K562 (cell line): Measurements from ENCODE around the gene G2E3. TPM values are rescaled to one million over a fixed set of nuclear protein-coding genes. Genes with fewer than 3 reads are reported as not detected.

Source experiments
- BCLAF1 ChIP-seq, 2 experiments: fragments of 450-650 bp in 1 of 2; IDR thresholded peaks; 2 replicates each; pipeline ENCODE4 v1.6.1; 2011 to 2017; ENCODE audit warnings: low read depth in 2 of 2, antibody characterized with exemption in 1 of 2, borderline replicate concordance in 1 of 2, low read length in 1 of 2, mild to moderate bottlenecking in 1 of 2, mixed read lengths in 1 of 2; ENCODE audit not compliant: control insufficient read depth in 1 of 2
- CBFA2T3 ChIP-seq: fragments of 450-650 bp; IDR thresholded peaks from 2 replicates; pipeline ENCODE4 v1.6.1; 2017
- GATAD2B ChIP-seq: fragments of 450-650 bp; IDR thresholded peaks from 2 replicates; pipeline ENCODE4 v1.6.1; 2017; ENCODE audit warnings: mild to moderate bottlenecking, borderline replicate concordance
- KHSRP ChIP-seq: fragments of 450-650 bp; IDR thresholded peaks from 2 replicates; pipeline ENCODE4 v1.6.1; 2017
- THRB ChIP-seq: fragments of 450-650 bp; formaldehyde crosslinking; conservative IDR thresholded peaks from 2 replicates; pipeline ENCODE4 v1.4.0; 2022; ENCODE audit warnings: mild to moderate bottlenecking, missing genetic modification characterization
- ZNF184 ChIP-seq: sonication (generic); formaldehyde crosslinking; IDR thresholded peaks from 2 replicates; pipeline ENCODE4 v1.5.0; 2020; ENCODE audit warnings: missing genetic modification reagents
- ZSCAN32 ChIP-seq: fragments of 450-650 bp; formaldehyde crosslinking; IDR thresholded peaks from 2 replicates; pipeline ENCODE4 v1.4.0; 2020; ENCODE audit warnings: mild to moderate bottlenecking, moderate library complexity
- ZZZ3 ChIP-seq: fragments of 450-650 bp; IDR thresholded peaks from 2 replicates; pipeline ENCODE4 v1.6.1; 2016; ENCODE audit warnings: antibody characterized with exemption, mild to moderate bottlenecking, moderate library complexity
- polyA plus RNA-seq, 8 experiments: library from polyadenylated mRNA; depleted of rRNA in 4 of 8; stranded (reverse) in 5 of 8; unstranded in 3 of 8; fragments of >200 nt; fragmentation: Nextera tagmentation in 2 of 8; fragmentation: Illumina TruSeq in 1 of 8; extraction: Ambion mirVana in 2 of 8; extraction: Trizol in 1 of 8; gene quantifications; 2 replicates each; pipeline versions ENCODE4 v1.2.1 to v1.2.3, GENCODE V29; 2011 to 2014; ENCODE audit warnings: inconsistent platforms in 1 of 8, missing spikeins in 1 of 8
- total RNA-seq, 7 experiments: library from RNA; depleted of rRNA in 6 of 7; stranded (reverse); fragments of >200 nt in 6 of 7; fragmentation: Illumina TruSeq in 2 of 7; extraction: Trizol in 2 of 7; gene quantifications; 2 replicates each; pipeline versions ENCODE4 v1.2.1 to v1.2.3, GENCODE V29; 2011 to 2021; ENCODE audit warnings: low replicate concordance in 1 of 7

Gene G2E3
- total and polyA plus RNA-seq, 9 of the 15 experiments (the other 6 are each of a cell fraction or from before 2014, with no cell fraction given) = 9.8 to 53.5 (median 24.7) TPM

GRCh38 chr14:30651937-30652336 lies 93.0 kb downstream of the G2E3 start (continued):
- TF ChIP-seq GATAD2B (no peak), THRB (CRISPR knock-in tag) (no peak), ZZZ3 (no peak), CBFA2T3 (peak; percentile 31; the same call in 1 of the 2 replicates), ZSCAN32 (CRISPR knock-in tag) (no peak), KHSRP (no peak), ZNF184 (CRISPR knock-in tag) (no peak), BCLAF1 (IDR thresholded peaks at IDR 0.05; ENCODE audit: borderline replicate concordance in 1 of 2, control insufficient read depth in 1 of 2, low read depth in 2 of 2, low read length in 1 of 2) (no peak)
- TF ChIP-seq, all 486 proteins: peak for 3
